Neural cell (in vitro differentiated cells): Measurements from ENCODE around the gene PROCA1. TPM values are rescaled to one million over a fixed set of nuclear protein-coding genes. Genes with fewer than 3 reads are reported as not detected.

Experiments used
- H2AFZ ChIP-seq: fragments of 200-600, 300-800 bp; sonication (generic), shearing (Covaris generic); 2 replicates; pipeline ENCODE4 v1.6.0; 2014; ENCODE audit warnings: low read depth, mild to moderate bottlenecking, antibody characterized with exemption, low read length, moderate library complexity
- H3F3A ChIP-seq: fragments of 200-600 bp; shearing (Covaris generic); 2 replicates; pipeline ENCODE4 v1.6.1; 2016; ENCODE audit warnings: mild to moderate bottlenecking, moderate library complexity, mixed read lengths, antibody characterized with exemption, low read length; ENCODE audit not compliant: insufficient read depth, poor library complexity, severe bottlenecking
- H3K27ac ChIP-seq: fragments of 200-600, 300-800 bp; sonication (generic), shearing (Covaris generic); 2 replicates; pipeline ENCODE4 v1.5.1; 2014; ENCODE audit warnings: mild to moderate bottlenecking, low read length, moderate library complexity
- H3K27me3 ChIP-seq: fragments of 300-800, 200-600 bp; sonication (generic), shearing (Covaris generic); 2 replicates; pipeline ENCODE4 v1.6.0; 2014; ENCODE audit warnings: mild to moderate bottlenecking, low read depth, low read length, moderate library complexity; ENCODE audit not compliant: insufficient read depth
- H3K36me3 ChIP-seq: fragments of 300-800, 200-600 bp; sonication (generic), shearing (Covaris generic); 2 replicates; pipeline ENCODE4 v1.5.1; 2014; ENCODE audit warnings: mild to moderate bottlenecking, antibody characterized with exemption, low read length, moderate library complexity; ENCODE audit not compliant: insufficient read depth
- H3K4me2 ChIP-seq: fragments of 300-800, 200-600 bp; sonication (generic), shearing (Covaris generic); 2 replicates; pipeline ENCODE4 v1.6.0; 2014; ENCODE audit warnings: mild to moderate bottlenecking, low read length
- H3K4me3 ChIP-seq: fragments of 300-800, 200-600 bp; sonication (generic), shearing (Covaris generic); 2 replicates; pipeline ENCODE4 v1.5.1; 2014; ENCODE audit warnings: mild to moderate bottlenecking, low read length, moderate library complexity
- H3K79me2 ChIP-seq: fragments of 200-600 bp; shearing (Covaris generic); replicated peaks from 2 replicates; pipeline ENCODE4 v1.6.0; 2014; ENCODE audit warnings: mild to moderate bottlenecking, low read length, moderate library complexity; ENCODE audit not compliant: insufficient read depth
- H3K9ac ChIP-seq: fragments of 300-800, 200-600 bp; sonication (generic), shearing (Covaris generic); 2 replicates; pipeline ENCODE4 v1.6.1; 2016; ENCODE audit warnings: mild to moderate bottlenecking, low read length, mixed read lengths
- H3K9me2 ChIP-seq: fragments of 200-600 bp; shearing (Covaris generic); 2 replicates; pipeline ENCODE4 v1.6.1; 2016; ENCODE audit warnings: mild to moderate bottlenecking, low read length, mixed read lengths; ENCODE audit not compliant: insufficient read depth
- H3K9me3 ChIP-seq: fragments of 200-600, 300-800 bp; sonication (generic), shearing (Covaris generic); 2 replicates; pipeline ENCODE4 v1.6.1; 2016; ENCODE audit warnings: mild to moderate bottlenecking, mixed run types, low read length, moderate library complexity, mixed read lengths
- H4K20me1 ChIP-seq: fragments of 200-600 bp; shearing (Covaris generic); 2 replicates; pipeline ENCODE4 v1.6.1; 2016; ENCODE audit warnings: mild to moderate bottlenecking, mixed run types; ENCODE audit not compliant: insufficient read depth
- CTCF ChIP-seq: fragments of 450-650 bp; IDR thresholded peaks from 2 replicates; pipeline ENCODE4 v1.5.1; 2014; ENCODE audit warnings: antibody characterized with exemption, mild to moderate bottlenecking, moderate library complexity; ENCODE audit not compliant: poor library complexity, severe bottlenecking
- EP300 ChIP-seq: fragments of 450-650 bp; conservative IDR thresholded peaks from 2 replicates; pipeline ENCODE4 v1.6.1; 2014; ENCODE audit warnings: antibody characterized with exemption, mild to moderate bottlenecking, moderate library complexity; ENCODE audit not compliant: poor library complexity, severe bottlenecking
- EZH2 ChIP-seq: fragments of 200-600, 300-800 bp; shearing (Covaris generic), sonication (generic); IDR thresholded peaks from 2 replicates; pipeline ENCODE4 v1.6.1; 2014; ENCODE audit warnings: antibody characterized with exemption, low read length, borderline replicate concordance, mild to moderate bottlenecking; ENCODE audit not compliant: insufficient read depth, poor library complexity, severe bottlenecking
- MXI1 ChIP-seq: fragments of 450-650 bp; conservative IDR thresholded peaks from 2 replicates; pipeline ENCODE4 v1.6.1; 2014; ENCODE audit warnings: antibody characterized with exemption, mild to moderate bottlenecking; ENCODE audit not compliant: poor library complexity, severe bottlenecking
- POLR2AphosphoS5 ChIP-seq: IDR thresholded peaks from 2 replicates; pipeline ENCODE4 v1.6.1; 2012
- RAD21 ChIP-seq: fragments of 450-650 bp; conservative IDR thresholded peaks from 2 replicates; pipeline ENCODE4 v1.6.1; 2014; ENCODE audit warnings: antibody characterized with exemption, mild to moderate bottlenecking, moderate library complexity
- REST ChIP-seq: IDR thresholded peaks from 2 replicates; pipeline ENCODE4 v1.6.1; 2012; ENCODE audit warnings: borderline replicate concordance
- SMC3 ChIP-seq: fragments of 450-650 bp; conservative IDR thresholded peaks from 2 replicates; pipeline ENCODE4 v1.6.1; 2014; ENCODE audit warnings: antibody characterized with exemption, mild to moderate bottlenecking, moderate library complexity; ENCODE audit not compliant: poor library complexity
- TAF1 ChIP-seq: IDR thresholded peaks from 2 replicates; pipeline ENCODE4 v1.6.1; 2012; ENCODE audit warnings: low read depth
- polyA plus RNA-seq: library from polyadenylated mRNA; depleted of rRNA; stranded (reverse); fragments of >200 nt; gene quantifications from 2 replicates; pipeline ENCODE4 v1.2.3, GENCODE V29; 2014

The PROCA1 gene
- polyA plus RNA-seq, 1 donor from 2014 or later: 20.7 TPM

GRCh38 chr17:28751600-28752366 lies 40.1 kb upstream of the PROCA1 start:
- Histone ChIP-seq H3K27me3 (no peaks in the 10 kb centered on the region), H3K9me3 (no peaks in the 10 kb centered on the region), H3K9ac (no peak overlapping the region), H3K4me2 (no peak overlapping the region), H3K9me2 (no peaks in the 10 kb centered on the region), H3K4me3 (no peak overlapping the region), H3K36me3 (peaks cover 21% of the 10 kb centered on the region), H3K27ac (no peak overlapping the region), H3K79me2 (peaks cover 15% of the 10 kb centered on the region), H2AFZ (no peak overlapping the region), H3F3A (no peaks in the 10 kb centered on the region), H4K20me1 (peaks cover 16% of the 10 kb centered on the region)
- TF ChIP-seq CTCF (no peak), EP300 (no peak), POLR2AphosphoS5 (peak; percentile 35)

- peaks cover 28% of the 10 kb centered on the region for H3K79me2 ChIP-seq
- H3K27me3 ChIP-seq: no peaks in the 10 kb centered on the region
- H3K4me2 ChIP-seq: no peak overlapping the region
- H3K27ac ChIP-seq: peak overlapping the region; percentile 59
- TF ChIP-seq EZH2 (no peak), REST (no peak), EP300 (peak; percentile 26), TAF1 (no peak), SMC3 (peak; percentile 89), POLR2AphosphoS5 (peak; percentile 75), MXI1 (peak; percentile 18), RAD21 (peak; percentile 75), CTCF (peak; percentile 100)
- H4K20me1 ChIP-seq: peaks cover 28% of the 10 kb centered on the region
- no peaks in the 10 kb centered on the region for H3K9me3 ChIP-seq
- no peak overlapping the region for H2AFZ ChIP-seq
- H3F3A ChIP-seq: peaks cover 4% of the 10 kb centered on the region
- peak overlapping the region; percentile 39 for H3K4me3 ChIP-seq
- H3K9me2 ChIP-seq: no peaks in the 10 kb centered on the region
- peak overlapping the region; percentile 56 for H3K9ac ChIP-seq
- peaks cover 22% of the 10 kb centered on the region for H3K36me3 ChIP-seq
These were observed 38.7 kb upstream of the PROCA1 start for GRCh38 chr17:28750178-28751047.
